ENCODE data around the gene ZNF324. TPM values are rescaled to one million over a fixed set of nuclear protein-coding genes. Genes with fewer than 3 reads are reported as not detected.

ZNF324 gene
- total and polyA plus RNA-seq, 2 of the 13 experiments (the other 11 are each of a cell fraction or from before 2014, with no cell fraction given), result 1.1 to 4.7 TPM

DNA sequence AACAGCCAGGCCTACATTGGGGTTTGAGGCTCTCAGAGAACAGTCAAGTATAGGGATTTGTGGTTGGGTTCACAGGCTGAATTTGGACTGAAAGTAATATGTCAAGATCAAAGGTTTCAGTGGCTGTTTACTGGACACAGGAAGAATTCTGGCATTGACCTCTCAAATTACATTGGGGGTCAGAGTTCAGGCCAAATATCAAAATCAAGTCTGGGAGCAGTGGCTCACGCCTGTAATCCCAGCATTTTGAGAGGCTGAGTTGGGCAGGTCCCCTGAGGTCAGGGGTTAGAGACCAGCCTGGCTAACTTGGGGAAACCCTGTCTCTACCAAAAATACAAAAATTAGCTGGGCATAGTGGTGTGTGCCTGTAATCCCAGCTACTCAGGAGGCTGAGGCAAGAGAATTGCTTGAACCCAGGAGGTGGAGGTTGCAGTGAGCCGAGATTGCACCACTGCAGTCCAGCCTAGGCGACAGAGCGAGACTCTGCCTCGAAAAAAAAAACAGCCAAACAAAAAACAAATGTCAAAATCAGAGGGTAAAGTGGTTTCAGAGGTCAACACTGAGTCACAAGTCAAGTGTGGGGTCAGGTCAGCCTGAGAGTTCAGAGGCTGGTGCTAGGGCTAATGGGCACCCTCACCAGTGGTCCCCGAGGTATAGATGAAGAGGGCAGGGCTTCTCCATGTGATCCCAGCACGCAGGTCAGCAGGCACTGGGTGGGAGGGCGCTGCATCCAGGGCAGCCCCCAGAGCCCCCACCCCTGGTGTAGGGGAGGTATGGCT is 43.4 kb downstream of the ZNF324 start (continued):
- TF ChIP-seq, protein P1, sequence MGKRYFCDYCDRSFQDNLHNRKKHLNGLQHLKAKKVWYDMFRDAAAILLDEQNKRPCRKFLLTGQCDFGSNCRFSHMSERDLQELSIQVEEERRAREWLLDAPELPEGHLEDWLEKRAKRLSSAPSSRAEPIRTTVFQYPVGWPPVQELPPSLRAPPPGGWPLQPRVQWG (CRISPR knock-in tag; IDR thresholded peaks at IDR 0.05; ENCODE audit: borderline replicate concordance, low read depth), result no peak
- TF ChIP-seq ZNF790 (CRISPR knock-in tag; IDR thresholded peaks at IDR 0.05; ENCODE audit: borderline replicate concordance) (peak; percentile 18; the same call in 1 of the 2 replicates), PHF20 (CRISPR knock-in tag; IDR thresholded peaks at IDR 0.05) (0 out of 2 replicates have a peak, but pooled peaks have one; percentile 24), ZNF431 (CRISPR knock-in tag; IDR thresholded peaks at IDR 0.05; ENCODE audit: borderline replicate concordance, low read depth) (peak; percentile 61; the same call in 1 of the 2 replicates), ZNF772 (CRISPR knock-in tag; IDR thresholded peaks at IDR 0.05) (no peak), ZNF644 (CRISPR knock-in tag; IDR thresholded peaks at IDR 0.05; ENCODE audit: low read depth) (no peak), RARG (CRISPR knock-in tag; IDR thresholded peaks at IDR 0.05; ENCODE audit: low read depth) (no peak), AHR (CRISPR knock-in tag; IDR thresholded peaks at IDR 0.05) (no peak), CHD4 (IDR thresholded peaks at IDR 0.05; ENCODE audit: borderline replicate concordance, low read length) (no peak), SOX13 (IDR thresholded peaks at IDR 0.05) (no peak), SOX13 (CRISPR knock-in tag; conservative IDR thresholded peaks at IDR 0.05 in 1 of 2, IDR thresholded peaks at IDR 0.05 in 1 of 2) (peak in 1 of 2 experiments; percentile 25; a peak in 1 of 4 replicates), SIX1 (CRISPR knock-in tag; IDR thresholded peaks at IDR 0.05; ENCODE audit: borderline replicate concordance) (peak; percentile 98), SIN3A (IDR thresholded peaks at IDR 0.05; ENCODE audit: borderline replicate concordance, low read depth, low read length) (no peak), ZNF232 (CRISPR knock-in tag; IDR thresholded peaks at IDR 0.05; ENCODE audit: borderline replicate concordance) (no peak), RARA (CRISPR knock-in tag; IDR thresholded peaks at IDR 0.05) (peak; percentile 92), ZSCAN21 (CRISPR knock-in tag; IDR thresholded peaks at IDR 0.05; ENCODE audit: borderline replicate concordance) (no peak), HES4 (CRISPR knock-in tag; IDR thresholded peaks at IDR 0.05; ENCODE audit: borderline replicate concordance) (no peak), ZMYM2 (CRISPR knock-in tag; IDR thresholded peaks at IDR 0.05) (no peak), ZNF34 (CRISPR knock-in tag; IDR thresholded peaks at IDR 0.05; ENCODE audit: borderline replicate concordance) (no peak), ZNF383 (CRISPR knock-in tag; IDR thresholded peaks at IDR 0.05; ENCODE audit: borderline replicate concordance) (no peak), ATRX (CRISPR knock-in tag; IDR thresholded peaks at IDR 0.05; ENCODE audit: borderline replicate concordance) (no peak)
- TF ChIP-seq, protein P2, sequence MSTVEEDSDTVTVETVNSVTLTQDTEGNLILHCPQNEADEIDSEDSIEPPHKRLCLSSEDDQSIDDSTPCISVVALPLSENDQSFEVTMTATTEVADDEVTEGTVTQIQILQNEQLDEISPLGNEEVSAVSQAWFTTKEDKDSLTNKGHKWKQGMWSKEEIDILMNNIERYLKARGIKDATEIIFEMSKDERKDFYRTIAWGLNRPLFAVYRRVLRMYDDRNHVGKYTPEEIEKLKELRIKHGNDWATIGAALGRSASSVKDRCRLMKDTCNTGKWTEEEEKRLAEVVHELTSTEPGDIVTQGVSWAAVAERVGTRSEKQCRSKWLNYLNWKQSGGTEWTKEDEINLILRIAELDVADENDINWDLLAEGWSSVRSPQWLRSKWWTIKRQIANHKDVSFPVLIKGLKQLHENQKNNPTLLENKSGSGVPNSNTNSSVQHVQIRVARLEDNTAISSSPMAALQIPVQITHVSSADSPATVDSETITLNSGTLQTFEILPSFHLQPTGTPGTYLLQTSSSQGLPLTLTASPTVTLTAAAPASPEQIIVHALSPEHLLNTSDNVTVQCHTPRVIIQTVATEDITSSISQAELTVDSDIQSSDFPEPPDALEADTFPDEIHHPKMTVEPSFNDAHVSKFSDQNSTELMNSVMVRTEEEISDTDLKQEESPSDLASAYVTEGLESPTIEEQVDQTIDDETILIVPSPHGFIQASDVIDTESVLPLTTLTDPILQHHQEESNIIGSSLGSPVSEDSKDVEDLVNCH (CRISPR knock-in tag; IDR thresholded peaks at IDR 0.05), result no peak
- TF ChIP-seq, protein P3, sequence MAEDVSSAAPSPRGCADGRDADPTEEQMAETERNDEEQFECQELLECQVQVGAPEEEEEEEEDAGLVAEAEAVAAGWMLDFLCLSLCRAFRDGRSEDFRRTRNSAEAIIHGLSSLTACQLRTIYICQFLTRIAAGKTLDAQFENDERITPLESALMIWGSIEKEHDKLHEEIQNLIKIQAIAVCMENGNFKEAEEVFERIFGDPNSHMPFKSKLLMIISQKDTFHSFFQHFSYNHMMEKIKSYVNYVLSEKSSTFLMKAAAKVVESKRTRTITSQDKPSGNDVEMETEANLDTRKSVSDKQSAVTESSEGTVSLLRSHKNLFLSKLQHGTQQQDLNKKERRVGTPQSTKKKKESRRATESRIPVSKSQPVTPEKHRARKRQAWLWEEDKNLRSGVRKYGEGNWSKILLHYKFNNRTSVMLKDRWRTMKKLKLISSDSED (CRISPR knock-in tag; IDR thresholded peaks at IDR 0.05), result no peak
- TF ChIP-seq, protein P4, sequence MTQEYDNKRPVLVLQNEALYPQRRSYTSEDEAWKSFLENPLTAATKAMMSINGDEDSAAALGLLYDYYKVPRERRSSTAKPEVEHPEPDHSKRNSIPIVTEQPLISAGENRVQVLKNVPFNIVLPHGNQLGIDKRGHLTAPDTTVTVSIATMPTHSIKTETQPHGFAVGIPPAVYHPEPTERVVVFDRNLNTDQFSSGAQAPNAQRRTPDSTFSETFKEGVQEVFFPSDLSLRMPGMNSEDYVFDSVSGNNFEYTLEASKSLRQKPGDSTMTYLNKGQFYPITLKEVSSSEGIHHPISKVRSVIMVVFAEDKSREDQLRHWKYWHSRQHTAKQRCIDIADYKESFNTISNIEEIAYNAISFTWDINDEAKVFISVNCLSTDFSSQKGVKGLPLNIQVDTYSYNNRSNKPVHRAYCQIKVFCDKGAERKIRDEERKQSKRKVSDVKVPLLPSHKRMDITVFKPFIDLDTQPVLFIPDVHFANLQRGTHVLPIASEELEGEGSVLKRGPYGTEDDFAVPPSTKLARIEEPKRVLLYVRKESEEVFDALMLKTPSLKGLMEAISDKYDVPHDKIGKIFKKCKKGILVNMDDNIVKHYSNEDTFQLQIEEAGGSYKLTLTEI (CRISPR knock-in tag; conservative IDR thresholded peaks at IDR 0.05), result no peak
